MCF 10A (cell line): ENCODE measurements around the gene IGSF9B. TPM values are rescaled to one million over a fixed set of nuclear protein-coding genes. Genes with fewer than 3 reads are reported as not detected.
"Not testable (repeated sequence)": the region's sequence is repeated elsewhere in the genome, so short reads cannot be mapped to it uniquely, and the experiment has no call there.

Experiments used
- BruUV-seq: library from RNA; stranded (reverse); fragments of 400-500 nt; replicated peaks from 2 replicates; lab custom pipeline; 2021; lab: Mats Ljungman, UMichigan
- CTCF ChIA-PET: fragments of 300-600 bp; sonication (Branson Sonifier 250); formaldehyde crosslinking; extraction: SDS; loops from one replicate; lab custom pipeline; 2021; ENCODE audit warnings: antibody characterized with exemption, inconsistent platforms; lab: Yijun Ruan, JAX
- POLR2A ChIA-PET: fragments of 300-600, 350-650 bp; sonication (Branson Sonifier 250); formaldehyde crosslinking; extraction: SDS; loops from one replicate; lab custom pipeline; 2020; ENCODE audit warnings: antibody characterized with exemption, inconsistent platforms; lab: Yijun Ruan, JAX
- DNase-seq: peaks from one replicate; pipeline ENCODE4 v3.0.0-alpha.2; 2018; ENCODE audit not compliant: unreplicated experiment
- H3K27ac Mint-ChIP-seq: one replicate; pipeline ENCODE4 v1.8.0; 2022; ENCODE audit warnings: mild to moderate bottlenecking, low read depth, mixed read lengths; ENCODE audit not compliant: unreplicated experiment
- H3K27me3 Mint-ChIP-seq: one replicate; pipeline ENCODE4 v1.8.0; 2022; ENCODE audit warnings: mixed read lengths; ENCODE audit not compliant: insufficient read depth, unreplicated experiment
- H3K36me3 Mint-ChIP-seq: one replicate; pipeline ENCODE4 v1.8.0; 2022; ENCODE audit warnings: mild to moderate bottlenecking, moderate library complexity, mixed read lengths; ENCODE audit not compliant: insufficient read depth, unreplicated experiment
- H3K4me1 Mint-ChIP-seq: one replicate; pipeline ENCODE4 v1.8.0; 2022; ENCODE audit warnings: mixed read lengths; ENCODE audit not compliant: insufficient read depth, unreplicated experiment
- H3K4me3 Mint-ChIP-seq: one replicate; pipeline ENCODE4 v1.8.0; 2022; ENCODE audit warnings: mild to moderate bottlenecking, moderate library complexity, mixed read lengths; ENCODE audit not compliant: unreplicated experiment
- H3K9me3 Mint-ChIP-seq: one replicate; pipeline ENCODE4 v1.8.0; 2022; ENCODE audit warnings: mixed read lengths; ENCODE audit not compliant: unreplicated experiment
- intact Hi-C: fragments of 100-400 bp; cut with micrococcal nuclease; formaldehyde crosslinking; loops from 2 replicates; pipeline ENCODE4 v1.14.1; 2022
- total RNA-seq: library from RNA; stranded (reverse); gene quantifications from 2 replicates; pipeline ENCODE4 v1.2.3, GENCODE V29; 2022
- TF ChIP-seq, protein P1 (sequence below): fragments of 200-600 bp; IDR thresholded peaks from one replicate; pipeline ENCODE4 v1.8.0; 2022; ENCODE audit warnings: antibody characterized with exemption, mild to moderate bottlenecking; ENCODE audit not compliant: unreplicated experiment

Gene IGSF9B
- total RNA-seq, 1 experiment from 2014 or later: 13.9 TPM

GRCh38 chr11:134003792-134004495 is 47.2 kb upstream of the IGSF9B start:
- Mint-ChIP-seq H3K4me1 (no peaks in the 10 kb centered on the region), H3K9me3 (no peaks in the 10 kb centered on the region), H3K27me3 (no peaks in the 10 kb centered on the region), H3K4me3 (no peak overlapping the region), H3K36me3 (peaks cover 5% of the 10 kb centered on the region), H3K27ac (no peak overlapping the region)
- ChIA-PET CTCF (interaction anchor here (0.6 to 0.8 kb wide), 2 partner anchors 76 to 1985 kb away, joined by 3 to 4 read pairs; no protein-coding TSS in a partner anchor), POLR2A (interaction anchor here (1.2 to 1.4 kb wide), 3 partner anchors 11 to 30 kb away, joined by 3 to 4 read pairs (median 3); no protein-coding TSS in a partner anchor)
- no peak for DNase-seq
- no TSS peak for BruUV-seq
- TF ChIP-seq, protein P1, sequence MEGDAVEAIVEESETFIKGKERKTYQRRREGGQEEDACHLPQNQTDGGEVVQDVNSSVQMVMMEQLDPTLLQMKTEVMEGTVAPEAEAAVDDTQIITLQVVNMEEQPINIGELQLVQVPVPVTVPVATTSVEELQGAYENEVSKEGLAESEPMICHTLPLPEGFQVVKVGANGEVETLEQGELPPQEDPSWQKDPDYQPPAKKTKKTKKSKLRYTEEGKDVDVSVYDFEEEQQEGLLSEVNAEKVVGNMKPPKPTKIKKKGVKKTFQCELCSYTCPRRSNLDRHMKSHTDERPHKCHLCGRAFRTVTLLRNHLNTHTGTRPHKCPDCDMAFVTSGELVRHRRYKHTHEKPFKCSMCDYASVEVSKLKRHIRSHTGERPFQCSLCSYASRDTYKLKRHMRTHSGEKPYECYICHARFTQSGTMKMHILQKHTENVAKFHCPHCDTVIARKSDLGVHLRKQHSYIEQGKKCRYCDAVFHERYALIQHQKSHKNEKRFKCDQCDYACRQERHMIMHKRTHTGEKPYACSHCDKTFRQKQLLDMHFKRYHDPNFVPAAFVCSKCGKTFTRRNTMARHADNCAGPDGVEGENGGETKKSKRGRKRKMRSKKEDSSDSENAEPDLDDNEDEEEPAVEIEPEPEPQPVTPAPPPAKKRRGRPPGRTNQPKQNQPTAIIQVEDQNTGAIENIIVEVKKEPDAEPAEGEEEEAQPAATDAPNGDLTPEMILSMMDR: no peak
- intact Hi-C loops: no loop called here

DNA sequence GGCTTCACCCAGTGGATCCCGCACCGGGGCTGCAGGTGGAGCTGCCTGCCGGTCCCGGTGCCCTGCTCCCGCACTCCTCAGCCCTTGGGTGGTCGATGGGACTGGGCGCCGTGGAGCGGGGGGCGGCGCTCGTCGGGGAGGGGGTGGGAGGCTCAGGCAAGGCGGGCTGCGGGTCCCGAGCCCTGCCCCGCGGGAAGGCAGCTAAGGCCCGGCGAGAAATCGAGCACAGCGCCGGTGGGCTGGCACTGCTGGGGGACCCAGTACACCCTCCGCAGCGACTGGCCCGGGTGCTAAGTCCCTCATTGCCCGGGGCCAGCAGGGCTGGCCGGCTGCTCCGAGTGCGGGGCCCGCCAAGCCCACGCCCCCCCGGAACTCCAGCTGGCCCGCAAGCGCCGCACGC is 46.1 kb upstream of the IGSF9B start:
- H3K4me1 Mint-ChIP-seq, DNase-seq, H3K4me3 Mint-ChIP-seq, H3K9me3 Mint-ChIP-seq, POLR2A ChIA-PET, BruUV-seq, H3K27me3 Mint-ChIP-seq, H3K27ac Mint-ChIP-seq, H3K36me3 Mint-ChIP-seq, intact Hi-C loops: not testable (repeated sequence)
- CTCF ChIA-PET: interaction anchor here (0.8 kb wide), 1 partner anchor 75 kb away, joined by 4 read pairs; no protein-coding TSS in a partner anchor

GRCh38 chr11:134002338-134002737 is 45.6 kb upstream of the IGSF9B start:
- H3K4me1 Mint-ChIP-seq, H3K27ac Mint-ChIP-seq, H3K9me3 Mint-ChIP-seq, POLR2A ChIA-PET, H3K27me3 Mint-ChIP-seq, H3K4me3 Mint-ChIP-seq, DNase-seq, H3K36me3 Mint-ChIP-seq, intact Hi-C loops, BruUV-seq, CTCF ChIA-PET: not testable (repeated sequence)

- no peaks in the 10 kb centered on the region for H3K27me3 Mint-ChIP-seq
- intact Hi-C loops: no loop called here
- H3K36me3 Mint-ChIP-seq: peaks cover 5% of the 10 kb centered on the region
- TF ChIP-seq, protein P1: no peak
- ChIA-PET CTCF (no interaction called here), POLR2A (no interaction called here)
- no peak overlapping the region for H3K4me3 Mint-ChIP-seq
- H3K9me3 Mint-ChIP-seq: no peaks in the 10 kb centered on the region
- DNase-seq: no peak
- no TSS peak for BruUV-seq
- H3K27ac Mint-ChIP-seq: no peak overlapping the region
- no peaks in the 10 kb centered on the region for H3K4me1 Mint-ChIP-seq
These were observed 44.8 kb upstream of the IGSF9B start for GRCh38 chr11:134001596-134001995.

DNA sequence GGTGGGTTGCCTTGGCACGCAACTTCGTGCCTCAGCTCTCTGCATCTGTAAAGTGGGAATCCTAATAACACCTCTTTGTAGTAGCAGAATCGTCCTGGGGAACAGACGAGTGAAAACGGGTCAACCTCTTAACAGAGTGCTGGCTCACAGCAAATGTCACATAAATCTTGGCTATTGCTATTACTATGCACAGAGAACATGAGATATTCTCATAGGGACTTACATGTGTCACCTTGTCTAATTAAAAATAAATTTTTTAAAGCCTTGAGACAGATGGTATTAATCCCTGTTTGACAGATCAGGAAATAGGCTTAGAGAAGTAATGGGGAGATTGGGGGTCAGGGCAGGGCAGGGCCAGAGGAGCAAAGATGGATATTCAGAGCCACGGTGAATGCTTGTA is 44.3 kb upstream of the IGSF9B start:
- Mint-ChIP-seq H3K27ac (no peak overlapping the region), H3K4me3 (no peak overlapping the region), H3K9me3 (no peaks in the 10 kb centered on the region), H3K4me1 (no peaks in the 10 kb centered on the region), H3K27me3 (no peaks in the 10 kb centered on the region), H3K36me3 (peaks cover 5% of the 10 kb centered on the region)
- DNase-seq: no peak
- CTCF ChIA-PET: no interaction called here
- intact Hi-C loops: no loop called here
- no TSS peak for BruUV-seq
- POLR2A ChIA-PET: no interaction called here
- TF ChIP-seq, protein P1: no peak
